Measurements from ENCODE around the gene UTP15. TPM values are rescaled to one million over a fixed set of nuclear protein-coding genes. Genes with fewer than 3 reads are reported as not detected.

UTP15 gene
- total RNA-seq, 1 experiment from 2014 or later = 27.6 TPM

- no peaks in the 10 kb centered on the region for H3K4me1 ChIP-seq (ENCODE audit: insufficient read depth, low read length)
- H3K79me2 ChIP-seq (ENCODE audit: low read length) = no peaks in the 10 kb centered on the region
- no TSS peak for BruUV-seq (replicated peaks)
- H3K9me3 ChIP-seq (ENCODE audit: low read length) = no peaks in the 10 kb centered on the region
- POLR2A ChIA-PET (ENCODE audit: unreplicated experiment) = no interaction called here
- H3K27ac ChIP-seq (ENCODE audit: low read length) = no peak overlapping the region
- H3K36me3 ChIP-seq (ENCODE audit: low read depth, low read length) = no peaks in the 10 kb centered on the region
- intact Hi-C loops (cut with micrococcal nuclease) = loop anchor here (10.0 kb wide), 1 partner anchor 77 kb away; no protein-coding TSS in a partner anchor
- H3K27me3 ChIP-seq (ENCODE audit: low read length) = no peaks in the 10 kb centered on the region
- CTCF ChIA-PET = no interaction called here
- no peak overlapping the region for H2AFZ ChIP-seq (ENCODE audit: low read length)
- no peak overlapping the region for H3K4me2 ChIP-seq (ENCODE audit: low read length)
- no peak overlapping the region for H3K4me3 ChIP-seq (ENCODE audit: low read length)
- ATAC-seq (no peak), DNase-seq (no peak)
- no peaks in the 10 kb centered on the region for H4K20me1 ChIP-seq (ENCODE audit: low read length)
- no peak for TF ChIP-seq EZH2 (IDR thresholded peaks at IDR 0.05; ENCODE audit: low read length, unreplicated experiment)
- no peak for TF ChIP-seq EZH2phosphoT487 (IDR thresholded peaks at IDR 0.05; ENCODE audit: borderline replicate concordance, low read length)
- TF ChIP-seq CTCF (conservative IDR thresholded peaks at IDR 0.05; ENCODE audit: low read depth, low read length) = no peak
- H3K9me2 ChIP-seq (replicated peaks; ENCODE audit: low read length) = no peaks in the 10 kb centered on the region
- H3F3A ChIP-seq (ENCODE audit: low read length, unreplicated experiment) = no peaks in the 10 kb centered on the region
- no peak overlapping the region for H3K9ac ChIP-seq (ENCODE audit: low read length)
Observed at GRCh38 chr5:73532195-73532594, 33.3 kb upstream of the UTP15 start.

GRCh38 chr5:73534011-73534644, 31.4 kb upstream of the UTP15 start:
- no TSS peak for BruUV-seq (replicated peaks)
- Histone ChIP-seq H3K27ac (ENCODE audit: low read length) (no peak overlapping the region), H3K27me3 (ENCODE audit: low read length) (no peaks in the 10 kb centered on the region), H3F3A (ENCODE audit: low read length, unreplicated experiment) (no peaks in the 10 kb centered on the region), H4K20me1 (ENCODE audit: low read length) (no peaks in the 10 kb centered on the region), H3K4me2 (ENCODE audit: low read length) (no peak overlapping the region), H3K4me3 (ENCODE audit: low read length) (no peak overlapping the region), H3K4me1 (ENCODE audit: insufficient read depth, low read length) (0 out of 2 replicates have a peak, but pooled peaks cover under 1% of the 10 kb centered on the region), H3K9me2 (replicated peaks; ENCODE audit: low read length) (no peaks in the 10 kb centered on the region), H3K9me3 (ENCODE audit: low read length) (no peaks in the 10 kb centered on the region), H2AFZ (ENCODE audit: low read length) (no peak overlapping the region), H3K36me3 (ENCODE audit: low read depth, low read length) (no peaks in the 10 kb centered on the region), H3K79me2 (ENCODE audit: low read length) (no peaks in the 10 kb centered on the region), H3K9ac (ENCODE audit: low read length) (no peak overlapping the region)
- ChIA-PET POLR2A (ENCODE audit: unreplicated experiment) (no interaction called here), CTCF (no interaction called here)
- intact Hi-C loops (cut with micrococcal nuclease) = loop anchor here (10.0 kb wide), 1 partner anchor 79 kb away; no protein-coding TSS in a partner anchor
- no peak for ATAC-seq
- no peak for DNase-seq
- TF ChIP-seq CTCF (conservative IDR thresholded peaks at IDR 0.05; ENCODE audit: low read depth, low read length) (no peak), EZH2phosphoT487 (IDR thresholded peaks at IDR 0.05; ENCODE audit: borderline replicate concordance, low read length) (no peak), EZH2 (IDR thresholded peaks at IDR 0.05; ENCODE audit: low read length, unreplicated experiment) (no peak)

GRCh38 chr5:73534971-73535370, 30.6 kb upstream of the UTP15 start:
- Histone ChIP-seq H3K4me1 (ENCODE audit: insufficient read depth, low read length) (peaks cover 9% of the 10 kb centered on the region), H3K79me2 (ENCODE audit: low read length) (no peaks in the 10 kb centered on the region), H3K9me2 (replicated peaks; ENCODE audit: low read length) (no peaks in the 10 kb centered on the region), H3K4me3 (ENCODE audit: low read length) (no peak overlapping the region), H4K20me1 (ENCODE audit: low read length) (no peaks in the 10 kb centered on the region), H3K9me3 (ENCODE audit: low read length) (no peaks in the 10 kb centered on the region), H3K36me3 (ENCODE audit: low read depth, low read length) (no peaks in the 10 kb centered on the region), H3K9ac (ENCODE audit: low read length) (no peak overlapping the region), H3K27me3 (ENCODE audit: low read length) (no peaks in the 10 kb centered on the region), H3K4me2 (ENCODE audit: low read length) (no peak overlapping the region), H3F3A (ENCODE audit: low read length, unreplicated experiment) (peaks cover 4% of the 10 kb centered on the region), H3K27ac (ENCODE audit: low read length) (no peak overlapping the region), H2AFZ (ENCODE audit: low read length) (no peak overlapping the region)
- DNase-seq (no peak), ATAC-seq (no peak)
- BruUV-seq (replicated peaks) = no TSS peak
- TF ChIP-seq EZH2phosphoT487 (IDR thresholded peaks at IDR 0.05; ENCODE audit: borderline replicate concordance, low read length) = no peak
- no peak for TF ChIP-seq EZH2 (IDR thresholded peaks at IDR 0.05; ENCODE audit: low read length, unreplicated experiment)
- TF ChIP-seq CTCF (conservative IDR thresholded peaks at IDR 0.05; ENCODE audit: low read depth, low read length) = no peak
- ChIA-PET CTCF (interaction anchor here (0.5 kb wide), 1 partner anchor 1517 kb away, joined by 3 read pairs; the partner anchor contains the start of gene GCNT4), POLR2A (ENCODE audit: unreplicated experiment) (no interaction called here)
- intact Hi-C loops (cut with micrococcal nuclease) = loop anchor here (10.0 kb wide), 1 partner anchor 80 kb away; no protein-coding TSS in a partner anchor
